GM18868 (cell line): Measurements from ENCODE around the gene DOCK9.
A peak's percentile ranks its signal among the peaks of the same experiment; 100 is the strongest.

Experiments
- ATAC-seq: cut with Tn5 transposase; IDR thresholded peaks from one replicate; pipeline ENCODE4 v1.9.1; 2021; ENCODE audit warnings: mild to moderate bottlenecking, moderate library complexity; ENCODE audit not compliant: unreplicated experiment

The DOCK9 gene

DNA sequence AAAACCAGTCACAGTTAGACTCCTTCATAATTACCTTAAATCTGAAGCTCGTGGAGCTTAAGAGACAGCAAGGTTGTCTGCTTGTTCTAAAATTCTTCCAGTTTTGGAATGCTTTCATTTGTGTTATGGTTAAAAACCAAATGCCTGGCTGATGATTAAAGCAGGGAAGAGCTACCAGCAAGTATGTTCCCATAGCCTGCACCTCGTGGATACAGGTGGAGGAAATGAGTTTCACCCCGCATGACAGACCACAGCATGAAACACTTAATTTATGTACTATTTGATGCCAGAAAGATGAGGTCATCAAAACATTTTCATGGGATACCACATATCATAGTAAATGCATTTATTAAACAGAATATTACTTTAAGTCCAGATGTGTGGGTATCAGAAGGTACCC is 416 bp upstream of the DOCK9 start:
- no peak for ATAC-seq

DNA sequence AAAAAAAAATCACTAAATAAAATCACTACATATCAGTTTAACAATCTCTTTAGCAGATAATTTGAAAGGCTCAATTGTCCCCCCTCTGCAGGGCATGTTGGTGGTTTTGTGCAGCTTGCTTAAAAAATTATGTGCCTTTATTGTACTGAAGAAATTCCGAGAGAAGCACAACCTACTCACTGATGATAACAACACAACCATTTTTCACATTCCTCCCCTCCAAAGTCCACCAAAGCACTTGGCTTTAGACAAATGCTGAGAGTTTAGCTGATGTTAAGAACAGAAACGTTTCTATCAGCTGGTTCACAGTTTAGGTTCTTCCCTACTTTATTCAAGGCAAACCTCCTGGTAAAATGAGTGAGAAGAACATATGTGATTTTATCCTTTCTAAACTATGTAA is 923 bp downstream of the DOCK9 start:
- no peak for ATAC-seq

DNA sequence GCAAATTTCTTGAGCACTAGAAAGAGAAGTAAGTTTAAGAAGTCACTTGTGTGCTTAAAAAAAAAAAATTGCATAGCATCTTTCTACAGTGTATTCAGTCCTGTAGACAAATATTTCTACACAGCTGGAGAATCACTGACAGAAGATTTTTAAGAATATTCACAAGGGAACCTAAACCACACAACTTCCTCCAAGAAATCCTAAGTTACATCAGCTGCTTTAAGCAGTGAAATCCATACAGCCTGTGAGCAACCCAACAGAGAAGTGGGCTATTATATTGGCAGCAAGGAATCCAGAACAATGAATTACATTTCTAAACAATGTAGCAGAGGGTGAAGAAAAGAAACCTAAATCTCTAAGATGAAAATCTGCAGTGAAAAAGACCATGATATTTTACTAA is 1.5 kb downstream of the DOCK9 start:
- ATAC-seq = peak; percentile 4

DNA sequence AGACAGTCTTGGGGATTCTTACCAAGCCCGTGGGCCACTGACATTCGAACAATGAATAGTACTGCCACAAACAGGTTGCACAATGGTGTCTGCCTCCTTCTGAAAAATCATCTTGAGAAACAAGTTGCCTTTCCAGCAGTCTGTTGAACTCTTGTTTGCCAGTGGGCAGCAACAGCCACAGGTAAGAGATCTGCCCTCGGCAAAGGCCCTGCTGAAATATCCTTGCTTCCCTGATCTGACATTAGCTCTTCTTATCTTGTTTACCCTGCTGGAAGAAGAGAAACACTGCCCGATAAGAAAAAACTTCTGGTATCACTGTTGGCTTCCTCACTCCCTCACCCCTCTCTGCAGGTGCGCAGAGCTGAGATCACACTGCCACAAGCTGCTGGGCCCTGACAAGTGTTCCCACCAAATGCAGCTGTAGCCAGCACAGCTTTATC is 2.0 kb downstream of the DOCK9 start:
- peak; percentile 48 for ATAC-seq

DNA sequence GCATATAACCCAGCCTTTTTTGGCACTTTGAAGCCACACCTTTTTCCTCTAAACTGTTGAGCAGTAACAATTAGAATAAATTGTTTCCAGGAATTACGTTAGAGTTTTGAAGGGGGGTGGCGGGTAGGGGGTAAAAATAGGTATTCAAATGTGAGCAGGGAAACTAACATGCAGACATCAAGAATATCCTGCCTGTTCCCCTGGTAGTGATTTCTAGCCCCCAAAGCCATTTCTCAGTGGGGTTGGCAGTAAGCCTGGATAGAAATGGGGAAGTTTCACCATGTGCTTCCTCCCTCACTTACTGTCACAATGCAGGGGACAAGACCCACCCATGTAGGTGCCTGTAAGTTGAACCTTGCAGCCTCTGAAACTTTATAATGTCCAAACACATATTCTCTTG is 3.8 kb downstream of the DOCK9 start:
- ATAC-seq = no peak

GRCh38 chr13:98972627-98973026 is 5.2 kb downstream of the DOCK9 start:
- ATAC-seq = no peak

- no peak for ATAC-seq
Measured at GRCh38 chr13:98972059-98972458, 5.8 kb downstream of the DOCK9 start.

GRCh38 chr13:98970330-98970729 is 7.5 kb downstream of the DOCK9 start:
- ATAC-seq = no peak

GRCh38 chr13:98967491-98967890 is 10.4 kb downstream of the DOCK9 start:
- no peak for ATAC-seq

DNA sequence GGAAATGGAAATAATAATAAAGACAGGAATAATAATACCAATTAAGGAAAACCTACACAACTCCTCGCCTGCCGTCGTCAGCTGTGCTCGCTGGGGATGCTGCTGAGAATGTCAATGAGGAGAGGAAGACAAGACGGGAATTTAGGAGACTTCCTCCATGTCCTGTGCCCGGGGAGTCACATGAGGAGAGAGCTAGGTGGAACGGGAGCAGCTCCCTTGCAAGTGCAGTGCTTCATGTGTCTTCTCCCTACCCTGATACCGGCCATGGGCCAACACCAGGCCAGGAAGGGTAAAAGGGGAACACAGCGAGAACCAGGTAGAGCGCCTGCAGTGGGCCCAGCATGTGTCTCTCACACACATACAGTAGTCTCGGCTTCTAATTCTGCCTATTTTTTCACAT is 11.8 kb downstream of the DOCK9 start:
- no peak for ATAC-seq

DNA sequence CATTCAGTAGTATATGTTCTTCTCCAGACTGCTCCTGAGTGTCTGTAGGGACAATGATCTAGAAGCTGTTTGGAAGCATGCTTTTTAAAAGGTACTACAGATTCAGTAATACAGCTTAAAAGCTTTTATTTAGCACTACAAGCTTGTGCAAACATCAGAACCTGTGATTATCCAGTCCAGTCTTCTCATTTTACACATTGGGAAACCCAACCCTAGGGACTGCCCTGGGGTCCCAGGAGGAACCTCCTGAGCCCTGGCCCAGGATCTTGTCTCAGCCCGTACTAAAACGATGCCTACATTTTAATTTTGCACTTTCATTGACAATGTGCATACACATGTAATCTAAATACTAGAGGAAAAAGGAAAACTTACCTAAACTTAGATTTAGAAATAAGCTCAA is 12.5 kb downstream of the DOCK9 start:
- no peak for ATAC-seq

- no peak for ATAC-seq
Measured at GRCh38 chr13:98963917-98964316, 13.9 kb downstream of the DOCK9 start.

DNA sequence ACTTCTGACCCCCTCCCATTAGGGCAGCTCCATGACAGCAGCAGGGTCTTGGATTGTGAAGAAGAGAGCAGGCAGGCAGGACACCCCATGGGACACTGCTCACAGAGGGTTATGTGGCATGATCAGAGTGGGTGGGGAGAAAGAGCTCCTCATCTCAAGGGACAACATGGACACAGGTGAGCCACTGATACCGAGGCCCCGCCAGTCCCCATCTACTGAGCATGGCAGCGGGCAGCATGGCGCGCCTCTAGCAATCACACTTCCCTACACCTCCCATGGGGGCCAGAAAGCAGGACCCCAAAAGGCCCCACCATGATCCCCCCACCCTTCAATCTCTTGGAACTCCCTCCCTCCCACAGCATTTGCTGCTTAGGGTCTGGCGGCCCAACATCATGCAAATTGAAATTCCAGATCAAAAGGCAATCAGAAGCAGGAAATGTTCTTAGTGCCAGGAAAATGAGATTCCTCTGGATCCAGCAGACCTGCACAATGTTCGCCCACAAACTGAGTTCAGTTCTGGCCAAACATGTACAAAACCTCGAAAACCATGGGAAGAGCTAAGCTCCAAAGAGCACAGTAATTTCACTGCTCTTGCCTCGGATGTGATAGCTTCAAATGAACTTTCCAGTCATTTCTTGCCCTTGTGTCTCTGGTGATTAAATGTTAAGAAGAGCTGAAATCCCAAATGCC is 14.8 kb downstream of the DOCK9 start:
- no peak for ATAC-seq

DNA sequence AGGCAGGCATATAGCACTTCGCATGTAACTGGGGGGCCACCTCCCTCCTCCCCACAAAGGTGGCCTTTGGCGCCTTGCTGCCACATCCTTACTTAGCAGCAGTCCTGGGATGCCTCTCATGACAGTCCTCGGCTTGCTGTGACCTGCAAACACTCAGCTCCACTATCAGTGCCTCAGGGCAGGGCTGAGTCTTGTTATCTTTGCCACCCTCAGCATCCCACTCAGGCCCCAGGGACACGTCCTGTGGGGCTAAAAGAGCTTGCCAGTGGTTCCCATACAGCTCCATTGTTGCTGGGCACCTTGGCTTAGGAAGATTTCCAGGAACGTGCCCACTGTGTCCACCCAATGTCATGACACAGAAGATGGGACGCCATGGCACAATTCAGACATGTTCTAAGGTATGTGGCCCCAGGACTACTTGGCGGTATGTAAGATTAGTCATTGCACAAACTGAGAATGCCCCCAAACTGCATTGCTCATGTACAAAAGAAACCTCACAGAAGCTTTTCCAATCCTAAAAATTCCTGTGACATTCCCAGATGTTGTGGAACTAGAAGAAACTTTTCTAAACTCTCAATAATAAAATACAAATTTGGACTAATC is 16.3 kb downstream of the DOCK9 start:
- ATAC-seq = no peak

- ATAC-seq = no peak
Measured at GRCh38 chr13:98960606-98961502, 17.0 kb downstream of the DOCK9 start.

- ATAC-seq = no peak
Measured at GRCh38 chr13:98959786-98960605, 17.9 kb downstream of the DOCK9 start.

- ATAC-seq = no peak
Measured at GRCh38 chr13:98959291-98959690, 18.6 kb downstream of the DOCK9 start.

DNA sequence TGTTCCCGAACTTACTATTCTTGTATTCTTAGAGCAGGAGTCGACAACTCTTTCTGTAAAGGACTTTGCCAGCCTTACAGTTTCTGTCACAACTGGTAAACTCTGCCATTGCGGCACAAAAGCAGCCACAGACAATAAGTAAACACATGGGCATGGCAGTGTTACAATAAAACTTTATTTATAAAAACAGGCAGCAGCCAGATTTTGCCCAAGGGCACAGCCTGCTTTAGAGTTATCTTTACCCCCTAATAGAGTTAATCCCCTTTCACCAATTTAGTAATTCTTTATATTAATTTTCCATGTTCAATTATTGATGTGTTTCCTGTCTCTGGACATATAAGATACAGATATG is 19.4 kb downstream of the DOCK9 start:
- ATAC-seq = no peak

DNA sequence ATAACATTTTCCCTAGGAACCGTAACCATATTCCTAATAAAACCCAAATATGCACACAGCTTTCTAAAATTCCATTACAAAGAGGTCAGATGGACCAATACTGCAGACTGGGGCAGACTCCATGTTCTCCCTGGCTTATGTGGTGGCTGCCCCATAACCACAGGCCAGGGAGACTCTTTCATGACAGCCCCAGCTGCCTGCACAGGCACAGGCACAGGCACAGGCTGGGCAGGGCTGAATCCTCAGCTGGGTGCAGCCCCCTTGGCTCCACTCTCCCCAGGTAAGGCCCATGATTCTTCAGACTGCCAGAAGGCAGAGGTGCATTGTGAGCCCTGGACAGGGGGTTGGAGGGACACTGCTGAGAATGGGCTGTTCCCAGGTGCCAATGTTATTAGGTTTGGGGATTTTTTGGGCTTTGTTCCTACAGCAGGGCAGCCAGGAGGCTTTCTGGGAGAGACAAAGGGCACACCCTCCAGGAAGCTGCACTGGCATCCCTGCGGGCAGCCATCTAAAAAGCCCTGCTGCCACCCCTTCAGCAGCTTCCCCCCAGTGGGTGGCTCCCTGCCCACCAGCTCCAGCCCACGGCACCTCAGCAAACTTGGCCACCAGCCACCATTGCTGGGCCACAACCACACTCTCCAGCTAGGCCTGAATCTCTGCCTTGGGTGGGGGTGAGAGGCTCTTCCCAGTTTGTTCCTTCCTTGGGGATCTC is 20.0 kb downstream of the DOCK9 start:
- no peak for ATAC-seq

DNA sequence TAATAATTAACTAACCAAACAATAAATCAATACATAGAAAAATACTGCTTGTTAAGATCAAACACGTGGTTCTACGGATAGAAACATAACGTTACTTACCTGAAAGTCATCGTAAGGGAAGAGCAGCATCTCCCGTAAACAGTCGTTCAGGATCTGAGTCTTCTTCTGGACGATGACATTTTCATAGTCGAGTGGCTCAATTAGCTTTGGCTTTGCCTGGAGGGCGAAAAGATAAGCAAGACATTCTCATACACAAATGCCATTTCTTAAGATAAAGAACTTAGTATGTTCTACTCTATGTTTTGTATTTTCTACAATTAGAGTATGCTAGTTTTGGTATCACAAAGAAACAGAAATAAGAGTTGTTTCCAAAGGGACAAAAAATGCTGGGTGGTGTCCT is 22.5 kb downstream of the DOCK9 start:
- no peak for ATAC-seq
